ENCODE data around the gene ADARB2.
"Not testable (repeated sequence)": the region's sequence is repeated elsewhere in the genome, so short reads cannot be mapped to it uniquely, and the experiment has no call there.

The ADARB2 gene

GRCh38 chr10:1264001-1264400 lies 473.3 kb downstream of the ADARB2 start:
- no peak for DNase-seq (ENCODE audit: low read depth)

- no peak for DNase-seq (ENCODE audit: low read depth)
These were observed 480.1 kb downstream of the ADARB2 start for GRCh38 chr10:1257274-1257673.

GRCh38 chr10:1256432-1256725 lies 480.9 kb downstream of the ADARB2 start:
- no peak for DNase-seq (ENCODE audit: low read depth)

- no peak for DNase-seq (ENCODE audit: low read depth)
These were observed 481.5 kb downstream of the ADARB2 start for GRCh38 chr10:1255600-1256431.

- DNase-seq (ENCODE audit: low read depth), result no peak
These were observed 482.2 kb downstream of the ADARB2 start for GRCh38 chr10:1255118-1255517.

- DNase-seq (ENCODE audit: low read depth), result no peak
These were observed 483.6 kb downstream of the ADARB2 start for GRCh38 chr10:1253523-1254353.

- DNase-seq (ENCODE audit: low read depth), result no peak
These were observed 485.6 kb downstream of the ADARB2 start for GRCh38 chr10:1251769-1252168.

GRCh38 chr10:1249142-1249920 lies 488.0 kb downstream of the ADARB2 start:
- no peak for DNase-seq (ENCODE audit: low read depth)

GRCh38 chr10:1248262-1248630 lies 489.1 kb downstream of the ADARB2 start:
- not testable (repeated sequence) for DNase-seq (ENCODE audit: low read depth)

- DNase-seq (ENCODE audit: low read depth), result no peak
These were observed 489.6 kb downstream of the ADARB2 start for GRCh38 chr10:1247598-1248261.

- DNase-seq (ENCODE audit: low read depth), result no peak
These were observed 492.8 kb downstream of the ADARB2 start for GRCh38 chr10:1244493-1244892.

GRCh38 chr10:1243486-1244234 lies 493.7 kb downstream of the ADARB2 start:
- no peak for DNase-seq (ENCODE audit: low read depth)

GRCh38 chr10:1242975-1243374 lies 494.4 kb downstream of the ADARB2 start:
- no peak for DNase-seq (ENCODE audit: low read depth)

GRCh38 chr10:1241973-1242935 lies 495.1 kb downstream of the ADARB2 start:
- DNase-seq (ENCODE audit: low read depth), result no peak

GRCh38 chr10:1241322-1241890 lies 495.9 kb downstream of the ADARB2 start:
- DNase-seq (ENCODE audit: low read depth), result no peak

- no peak for DNase-seq (ENCODE audit: low read depth)
These were observed 497.0 kb downstream of the ADARB2 start for GRCh38 chr10:1240341-1240775.

- no peak for DNase-seq (ENCODE audit: low read depth)
These were observed 504.3 kb downstream of the ADARB2 start for GRCh38 chr10:1233031-1233430.

- DNase-seq (ENCODE audit: low read depth), result no peak
These were observed 505.0 kb downstream of the ADARB2 start for GRCh38 chr10:1232164-1232911.

Data from T follicular helper cell (primary cell).